AG10803 (cell line): Measurements from ENCODE around the gene USP8.
A peak's percentile ranks its signal among the peaks of the same experiment; 100 is the strongest.

Source experiments
- DNase-seq: peaks from one replicate; pipeline ENCODE4 v3.0.0; 2010; ENCODE audit warnings: low read depth
- H3K4me3 ChIP-seq: 2 replicates; pipeline ENCODE4 v1.5.1; 2011; ENCODE audit warnings: mild to moderate bottlenecking, low read length, control low read depth
- TF ChIP-seq, protein P1 (sequence below): conservative IDR thresholded peaks from 2 replicates; pipeline ENCODE4 v1.5.1; 2011; ENCODE audit warnings: mild to moderate bottlenecking, low read length, control low read depth, inconsistent platforms

Gene USP8

DNA sequence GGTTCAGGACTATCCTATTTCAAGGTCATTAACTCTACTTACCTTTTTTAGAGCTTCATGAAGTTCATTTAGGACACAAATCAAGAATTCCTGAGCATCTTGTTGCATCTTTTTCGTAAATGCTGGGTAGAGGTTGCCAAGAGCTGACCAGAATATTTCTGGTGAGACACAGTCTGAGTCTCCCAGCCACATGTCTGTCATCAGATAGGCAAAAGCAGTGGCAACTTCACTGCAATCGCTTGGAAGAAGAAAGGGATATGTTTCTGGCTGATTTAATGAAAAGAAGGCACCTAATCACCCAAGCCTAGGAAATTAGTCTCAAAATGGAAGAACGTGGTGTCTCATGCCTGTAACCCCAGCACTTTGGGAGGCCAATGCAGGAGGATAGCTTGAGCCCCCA lies 119.4 kb downstream of the USP8 start:
- no peak overlapping the region for H3K4me3 ChIP-seq
- DNase-seq = peak; percentile 93

DNA sequence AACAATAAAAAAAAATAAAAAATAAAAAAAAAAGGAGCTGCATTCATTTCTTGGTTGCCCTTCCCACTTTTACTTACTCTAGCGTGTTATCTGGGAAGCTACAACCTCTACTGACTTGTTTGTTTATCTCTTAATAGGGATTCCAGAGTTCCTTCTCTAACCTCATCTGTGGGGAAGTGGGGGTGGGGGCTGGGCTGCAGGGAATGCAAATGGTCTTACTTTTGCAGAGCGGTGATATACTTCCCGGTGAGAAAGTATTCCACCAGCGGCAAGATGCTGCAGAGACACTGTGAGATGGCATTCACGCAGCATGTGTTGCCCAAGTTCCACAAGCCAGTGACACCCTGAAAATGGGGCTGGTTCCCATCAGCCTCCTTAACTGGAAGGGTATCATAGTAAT lies 120.2 kb downstream of the USP8 start:
- DNase-seq = no peak
- TF ChIP-seq, protein P1, sequence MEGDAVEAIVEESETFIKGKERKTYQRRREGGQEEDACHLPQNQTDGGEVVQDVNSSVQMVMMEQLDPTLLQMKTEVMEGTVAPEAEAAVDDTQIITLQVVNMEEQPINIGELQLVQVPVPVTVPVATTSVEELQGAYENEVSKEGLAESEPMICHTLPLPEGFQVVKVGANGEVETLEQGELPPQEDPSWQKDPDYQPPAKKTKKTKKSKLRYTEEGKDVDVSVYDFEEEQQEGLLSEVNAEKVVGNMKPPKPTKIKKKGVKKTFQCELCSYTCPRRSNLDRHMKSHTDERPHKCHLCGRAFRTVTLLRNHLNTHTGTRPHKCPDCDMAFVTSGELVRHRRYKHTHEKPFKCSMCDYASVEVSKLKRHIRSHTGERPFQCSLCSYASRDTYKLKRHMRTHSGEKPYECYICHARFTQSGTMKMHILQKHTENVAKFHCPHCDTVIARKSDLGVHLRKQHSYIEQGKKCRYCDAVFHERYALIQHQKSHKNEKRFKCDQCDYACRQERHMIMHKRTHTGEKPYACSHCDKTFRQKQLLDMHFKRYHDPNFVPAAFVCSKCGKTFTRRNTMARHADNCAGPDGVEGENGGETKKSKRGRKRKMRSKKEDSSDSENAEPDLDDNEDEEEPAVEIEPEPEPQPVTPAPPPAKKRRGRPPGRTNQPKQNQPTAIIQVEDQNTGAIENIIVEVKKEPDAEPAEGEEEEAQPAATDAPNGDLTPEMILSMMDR = no peak
- H3K4me3 ChIP-seq = no peak overlapping the region

More for the DNA sequence above, 119.4 kb downstream of the USP8 start:
- TF ChIP-seq, protein P1 = no peak

DNA sequence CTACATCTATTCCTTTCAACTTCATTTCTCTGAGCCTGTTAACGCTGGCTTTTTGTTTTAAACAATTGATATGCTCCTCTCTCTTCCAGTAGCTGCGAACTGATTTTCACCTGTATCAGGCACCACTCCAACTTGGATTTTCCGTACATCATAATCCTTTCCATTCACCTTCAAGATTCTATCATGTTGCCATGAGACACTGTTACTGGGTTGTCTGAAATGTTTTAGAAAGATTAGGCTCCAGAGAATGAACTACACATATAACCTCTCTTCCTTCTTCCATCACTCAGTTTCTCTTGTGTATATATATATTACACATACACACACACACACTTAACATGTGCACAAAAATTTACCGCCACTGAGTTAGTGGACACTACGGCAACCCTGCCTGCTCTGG lies 122.4 kb downstream of the USP8 start, which contains the start of gene USP50:
USP50 (minus strand) TSS at position 101 of the 400 bp plus-strand sequence. CDS start 141 bp downstream, outside the sequence.
- TF ChIP-seq, protein P1 = no peak
- no peak for DNase-seq
- H3K4me3 ChIP-seq = no peak within 1 kb of the TSS

DNA sequence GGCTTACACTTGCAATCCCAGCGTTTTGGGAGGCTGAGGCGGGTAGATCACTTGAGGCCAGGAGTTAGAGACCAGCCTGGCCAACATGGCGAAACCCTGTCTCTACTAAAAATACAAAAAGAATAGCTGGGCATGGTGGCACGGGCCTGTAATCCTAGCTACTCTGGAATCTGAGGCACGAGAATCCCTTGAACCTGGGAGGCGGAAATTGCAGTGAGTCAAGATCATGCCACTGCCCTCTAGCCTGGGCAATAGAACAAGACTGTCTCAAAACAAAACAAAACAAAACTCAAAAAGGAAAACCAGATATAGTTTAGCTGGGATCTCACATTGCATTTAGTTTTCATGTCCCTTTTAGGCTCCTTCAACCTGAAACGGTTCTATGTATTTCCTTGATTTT lies 125.1 kb downstream of the USP8 start:
- TF ChIP-seq, protein P1 = no peak
- no peak overlapping the region for H3K4me3 ChIP-seq
- DNase-seq = peak; percentile 3

DNA sequence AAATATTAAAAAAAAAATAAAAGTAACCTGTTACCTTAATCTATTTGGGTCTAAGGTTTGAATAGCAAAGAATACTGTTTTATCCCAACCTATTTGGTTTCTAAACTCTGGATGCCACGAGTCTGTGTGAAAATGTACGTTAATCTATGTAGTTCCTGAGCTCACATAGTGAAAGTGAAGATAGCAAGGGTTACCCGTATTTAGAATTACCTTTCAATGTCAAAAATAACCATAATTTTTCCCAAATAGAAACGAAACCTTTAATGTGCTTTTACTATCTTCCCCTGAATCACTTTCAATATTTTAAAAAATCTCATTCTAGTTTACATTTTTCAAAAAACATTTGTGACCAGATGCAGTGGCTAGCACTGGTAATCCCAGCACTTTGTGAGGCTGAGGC lies 128.0 kb downstream of the USP8 start:
- no peak for DNase-seq
- H3K4me3 ChIP-seq = no peak overlapping the region
- TF ChIP-seq, protein P1 = no peak

DNA sequence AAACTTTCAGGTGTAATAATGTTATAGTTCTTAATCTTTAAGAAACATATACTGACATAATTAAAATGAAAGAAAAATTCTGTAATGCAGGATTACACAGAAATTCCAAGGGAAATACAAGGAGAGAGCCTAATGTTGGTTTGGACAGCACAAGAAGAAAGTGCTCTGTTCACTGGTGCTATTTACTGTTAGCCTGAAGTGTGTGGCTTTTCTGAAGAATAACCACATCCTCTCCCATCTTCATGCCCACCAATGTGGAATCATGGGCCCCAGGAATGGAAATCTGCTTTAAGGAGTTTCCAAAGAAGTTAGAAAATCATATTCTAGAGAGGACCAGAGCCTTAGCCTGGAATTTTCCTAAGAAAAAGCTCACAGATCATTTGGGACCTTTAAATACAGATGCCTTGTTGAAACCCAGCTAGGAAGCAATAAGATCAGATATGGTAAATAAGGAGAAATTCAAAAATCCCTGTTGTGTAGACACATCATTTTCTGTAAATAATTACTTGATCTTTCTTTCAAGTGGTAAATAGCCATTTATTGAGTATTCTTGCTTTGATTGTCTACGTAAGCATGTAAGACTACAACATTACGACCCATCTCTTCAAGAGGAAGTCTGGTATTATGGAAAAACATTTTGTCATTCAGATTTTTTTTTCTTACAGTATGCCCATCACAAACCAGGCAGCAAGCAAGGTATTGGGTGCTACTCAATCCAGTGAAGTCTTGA lies 132.6 kb downstream of the USP8 start:
- DNase-seq = no peak

More for the DNA sequence above, 132.6 kb downstream of the USP8 start:
- TF ChIP-seq, protein P1 = no peak
- H3K4me3 ChIP-seq = no peak overlapping the region
